Activated CD4-positive, CD25-positive, alpha-beta regulatory T cell treated with anti-CD3 and anti-CD28 coated beads, Interleukin-2, amount 50 U/mL, for 16 hours (primary cell): Measurements from ENCODE around the gene ENPP1.
"Not testable (repeated sequence)": the region's sequence is repeated elsewhere in the genome, so short reads cannot be mapped to it uniquely, and the experiment has no call there.

Experiments used
- DNase-seq: peaks from one replicate; pipeline ENCODE4 v3.0.0-alpha.2; 2020; ENCODE audit warnings: low read depth, low spot score

ENPP1 gene

GRCh38 chr6:131914967-131915751 is 107.3 kb downstream of the ENPP1 start:
- no peak for DNase-seq

GRCh38 chr6:131916091-131916796 is 108.4 kb downstream of the ENPP1 start:
- not testable (repeated sequence) for DNase-seq

GRCh38 chr6:131916847-131917246 is 109.0 kb downstream of the ENPP1 start:
- DNase-seq = no peak

GRCh38 chr6:131917318-131917717 is 109.5 kb downstream of the ENPP1 start:
- no peak for DNase-seq

GRCh38 chr6:131917763-131918649 is 110.2 kb downstream of the ENPP1 start:
- no peak for DNase-seq

GRCh38 chr6:131918650-131919355 is 111.0 kb downstream of the ENPP1 start:
- no peak for DNase-seq

- DNase-seq = no peak
Measured at GRCh38 chr6:131920656-131921055, 112.8 kb downstream of the ENPP1 start.

GRCh38 chr6:131923356-131923755 is 115.5 kb downstream of the ENPP1 start:
- DNase-seq = no peak

- no peak for DNase-seq
Measured at GRCh38 chr6:131924881-131925474, 117.2 kb downstream of the ENPP1 start.

GRCh38 chr6:131929264-131929663 is 121.4 kb downstream of the ENPP1 start:
- DNase-seq = no peak

- no peak for DNase-seq
Measured at GRCh38 chr6:131929976-131930375, 122.2 kb downstream of the ENPP1 start.

GRCh38 chr6:131931063-131931750 is 123.4 kb downstream of the ENPP1 start:
- DNase-seq = no peak

- DNase-seq = no peak
Measured at GRCh38 chr6:131936156-131936555, 128.3 kb downstream of the ENPP1 start.

- no peak for DNase-seq
Measured at GRCh38 chr6:131937226-131937625, 129.4 kb downstream of the ENPP1 start.

GRCh38 chr6:131937703-131938631 is 130.1 kb downstream of the ENPP1 start:
- no peak for DNase-seq
